Caco-2 (cell line): ENCODE measurements around the gene MYL12B. TPM values are rescaled to one million over a fixed set of nuclear protein-coding genes. Genes with fewer than 3 reads are reported as not detected.
A peak's percentile ranks its signal among the peaks of the same experiment; 100 is the strongest.

Experiments
- BruUV-seq: library from RNA; stranded (reverse); fragments of 400-500 nt; replicated peaks from 2 replicates; lab custom pipeline; 2021; lab: Mats Ljungman, UMichigan
- CTCF ChIA-PET: fragments of 300-600 bp; sonication (Branson Sonifier 250); formaldehyde crosslinking; loops from one replicate; lab custom pipeline; 2022; ENCODE audit warnings: antibody characterized with exemption; lab: Charles Lee
- POLR2A ChIA-PET: fragments of 300-600 bp; sonication (Branson Sonifier 250); formaldehyde crosslinking; loops from one replicate; lab custom pipeline; 2022; ENCODE audit warnings: antibody characterized with exemption; lab: Charles Lee
- DNase-seq, 2 experiments: peaks; one replicate each; pipeline versions ENCODE4 v3.0.0 to v3.0.0-alpha.2; 2020 to 2022
- H3K27me3 ChIP-seq: replicated peaks from 2 replicates; pipeline ENCODE4 v1.6.0; 2011; ENCODE audit warnings: low read length; ENCODE audit not compliant: control insufficient read depth, insufficient read depth
- H3K36me3 ChIP-seq: 2 replicates; pipeline ENCODE4 v1.5.1; 2011; ENCODE audit warnings: low read length; ENCODE audit not compliant: control insufficient read depth, insufficient read depth
- H3K4me1 ChIP-seq: fragments of 250-450 bp; sonication (Bioruptor Pico); 2 replicates; pipeline ENCODE4 v1.5.1; 2020; ENCODE audit warnings: mild to moderate bottlenecking
- H3K4me3 ChIP-seq: 2 replicates; pipeline ENCODE4 v1.5.1; 2011; ENCODE audit warnings: low read depth, mild to moderate bottlenecking, control low read depth, low read length
- H3K9me3 ChIP-seq: fragments of 250-450 bp; sonication (Bioruptor Pico); 2 replicates; pipeline ENCODE4 v1.5.1; 2020; ENCODE audit warnings: mild to moderate bottlenecking, moderate library complexity
- H3K27ac Mint-ChIP-seq: one replicate; pipeline ENCODE4 v1.8.0; 2022; ENCODE audit warnings: mixed read lengths; ENCODE audit not compliant: unreplicated experiment
- H3K27me3 Mint-ChIP-seq: one replicate; pipeline ENCODE4 v1.8.0; 2022; ENCODE audit warnings: mixed read lengths; ENCODE audit not compliant: insufficient read depth, unreplicated experiment
- H3K36me3 Mint-ChIP-seq: one replicate; pipeline ENCODE4 v1.8.0; 2022; ENCODE audit warnings: mild to moderate bottlenecking, mixed read lengths; ENCODE audit not compliant: insufficient read depth, unreplicated experiment
- H3K4me1 Mint-ChIP-seq: one replicate; pipeline ENCODE4 v1.8.0; 2022; ENCODE audit warnings: low read depth, mixed read lengths; ENCODE audit not compliant: unreplicated experiment
- H3K4me3 Mint-ChIP-seq: one replicate; pipeline ENCODE4 v1.8.0; 2022; ENCODE audit warnings: mild to moderate bottlenecking, moderate library complexity, mixed read lengths; ENCODE audit not compliant: unreplicated experiment
- H3K9me3 Mint-ChIP-seq: one replicate; pipeline ENCODE4 v1.8.0; 2022; ENCODE audit warnings: mixed read lengths; ENCODE audit not compliant: unreplicated experiment
- CTCF ChIP-seq, 2 experiments: fragments of 200-600 bp in 1 of 2; IDR thresholded peaks; 1 replicate in 1 of 2; 2 replicates in 1 of 2; pipeline versions ENCODE4 v1.5.1 to v1.8.0; 2011 to 2022; ENCODE audit warnings: antibody characterized with exemption in 1 of 2, control low read depth in 1 of 2, inconsistent platforms in 1 of 2, low read depth in 1 of 2, low read length in 1 of 2, mild to moderate bottlenecking in 1 of 2, moderate library complexity in 1 of 2; ENCODE audit not compliant: insufficient read depth in 1 of 2, severe bottlenecking in 1 of 2, unreplicated experiment in 1 of 2
- intact Hi-C: fragments of 100-400 bp; cut with micrococcal nuclease; formaldehyde crosslinking; loops from one replicate; pipeline ENCODE4 v1.10.0; 2022; ENCODE audit not compliant: unreplicated experiment
- total RNA-seq: library from RNA; stranded (reverse); gene quantifications from 2 replicates; pipeline ENCODE4 v1.2.3, GENCODE V29; 2022

Gene MYL12B
- total RNA-seq, 1 experiment from 2014 or later, result 467 TPM

GRCh38 chr18:3247240-3248061, 14.5 kb upstream of the MYL12B start, which contains the start of gene MYL12A:
TSS of gene MYL12A (plus strand) at chr18:3247801. CDS start at chr18:3253248, 5,447 bp downstream.
- Mint-ChIP-seq H3K27ac (peak within 1 kb of the TSS; percentile 98), H3K27me3 (no peaks in the 10 kb centered on the region), H3K4me3 (peak within 1 kb of the TSS; percentile 78), H3K4me1 (peaks cover 28% of the 10 kb centered on the region), H3K36me3 (peaks cover 39% of the 10 kb centered on the region), H3K9me3 (no peaks in the 10 kb centered on the region)
- Histone ChIP-seq H3K36me3 (no peaks in the 10 kb centered on the region), H3K27me3 (no peaks in the 10 kb centered on the region), H3K4me1 (peaks cover 27% of the 10 kb centered on the region), H3K9me3 (no peaks in the 10 kb centered on the region), H3K4me3 (peak within 1 kb of the TSS; percentile 88)
- DNase-seq, result peak; percentile 99
- ChIA-PET POLR2A (interaction anchor here (0.5 to 2.4 kb wide), 14 partner anchors 10 to 419 kb away, joined by 3 to 16 read pairs (median 4); partner anchors contain the start of gene MYL12B), CTCF (interaction anchor here (0.6 to 2.5 kb wide), 9 partner anchors 11 to 418 kb away, joined by 3 to 16 read pairs (median 4); no protein-coding TSS in a partner anchor)
- intact Hi-C loops, result loop anchor here (1.0 to 5.0 kb wide), 7 partner anchors 14 to 480 kb away; partner anchors contain the start of gene EMILIN2
- no peak for TF ChIP-seq CTCF (IDR thresholded peaks at IDR 0.05; ENCODE audit: insufficient read depth in 1 of 2, low read depth in 1 of 2, low read length in 1 of 2, severe bottlenecking in 1 of 2, unreplicated experiment in 1 of 2)
- BruUV-seq, result no TSS peak

GRCh38 chr18:3248062-3248657, 13.8 kb upstream of the MYL12B start:
- peaks cover 34% of the 10 kb centered on the region for H3K4me1 ChIP-seq
- no peaks in the 10 kb centered on the region for H3K9me3 ChIP-seq
- no peak for DNase-seq
- TF ChIP-seq CTCF (IDR thresholded peaks at IDR 0.05; ENCODE audit: insufficient read depth in 1 of 2, low read depth in 1 of 2, low read length in 1 of 2, severe bottlenecking in 1 of 2, unreplicated experiment in 1 of 2), result no peak
- POLR2A ChIA-PET, result interaction anchor here (0.7 to 2.4 kb wide), 10 partner anchors 9 to 418 kb away, joined by 3 to 16 read pairs (median 4); no protein-coding TSS in a partner anchor
- Mint-ChIP-seq H3K4me1 (peaks cover 28% of the 10 kb centered on the region), H3K36me3 (peaks cover 43% of the 10 kb centered on the region), H3K4me3 (peak overlapping the region; percentile 78), H3K9me3 (no peaks in the 10 kb centered on the region), H3K27me3 (no peaks in the 10 kb centered on the region), H3K27ac (peak overlapping the region; percentile 98)
- H3K27me3 ChIP-seq, result no peaks in the 10 kb centered on the region
- no peaks in the 10 kb centered on the region for H3K36me3 ChIP-seq
- CTCF ChIA-PET, result interaction anchor here (0.6 to 2.3 kb wide), 3 partner anchors 119 to 607 kb away, joined by 3 to 9 read pairs (median 6); no protein-coding TSS in a partner anchor
- TSS peak; percentile 15 for BruUV-seq
- peak overlapping the region; percentile 88 for H3K4me3 ChIP-seq
- intact Hi-C loops, result loop anchor here (5.0 kb wide), 3 partner anchors 141 to 481 kb away; partner anchors contain the start of gene EMILIN2
